Epithelial cell of prostate (primary cell): ENCODE measurements around the gene SHC4.

Source experiments
- DNase-seq: peaks from one replicate; pipeline ENCODE4 v3.0.0-alpha.2; 2011; ENCODE audit warnings: low read depth, low spot score
- H3K27ac ChIP-seq: fragments of 450-650 bp; 2 replicates; pipeline ENCODE4 v1.5.1; 2017; ENCODE audit warnings: mild to moderate bottlenecking

Gene SHC4

GRCh38 chr15:48963524-48964113 is at the start of gene SHC4:
Gene SHC4, minus strand, starts transcription at chr15:48963919. Its CDS starts 904 bp downstream, at chr15:48963015.
- peak; percentile 40 for DNase-seq
- peak within 1 kb of the TSS; percentile 42 for H3K27ac ChIP-seq

- DNase-seq: no peak
- no peak overlapping the region for H3K27ac ChIP-seq
Measured at GRCh38 chr15:48999314-48999713, 35.6 kb upstream of the SHC4 start.

- no peak for DNase-seq
- H3K27ac ChIP-seq: no peak overlapping the region
Measured at GRCh38 chr15:48996276-48996675, 32.6 kb upstream of the SHC4 start.

- no peak overlapping the region for H3K27ac ChIP-seq
- DNase-seq: no peak
Measured at GRCh38 chr15:48993380-48993779, 29.7 kb upstream of the SHC4 start.

GRCh38 chr15:48992545-48992944 is 28.8 kb upstream of the SHC4 start:
- no peak for DNase-seq
- no peak overlapping the region for H3K27ac ChIP-seq

GRCh38 chr15:48992096-48992495 is 28.4 kb upstream of the SHC4 start:
- DNase-seq: no peak
- H3K27ac ChIP-seq: no peak overlapping the region

- no peak for DNase-seq
- no peak overlapping the region for H3K27ac ChIP-seq
Measured at GRCh38 chr15:48989170-48989569, 25.5 kb upstream of the SHC4 start.

GRCh38 chr15:48987142-48987541 is 23.4 kb upstream of the SHC4 start:
- DNase-seq: no peak
- H3K27ac ChIP-seq: no peak overlapping the region

- DNase-seq: no peak
- no peak overlapping the region for H3K27ac ChIP-seq
Measured at GRCh38 chr15:48986240-48986639, 22.5 kb upstream of the SHC4 start.

GRCh38 chr15:48985516-48985915 is 21.8 kb upstream of the SHC4 start:
- no peak overlapping the region for H3K27ac ChIP-seq

GRCh38 chr15:48984811-48985352 is 21.2 kb upstream of the SHC4 start:
- H3K27ac ChIP-seq: no peak overlapping the region
- DNase-seq: no peak

More at GRCh38 chr15:48985516-48985915, 21.8 kb upstream of the SHC4 start:
- DNase-seq: no peak

- no peak overlapping the region for H3K27ac ChIP-seq
Measured at GRCh38 chr15:48984021-48984710, 20.4 kb upstream of the SHC4 start.

GRCh38 chr15:48983300-48983699 is 19.6 kb upstream of the SHC4 start:
- no peak for DNase-seq
- no peak overlapping the region for H3K27ac ChIP-seq

More at GRCh38 chr15:48984021-48984710, 20.4 kb upstream of the SHC4 start:
- no peak for DNase-seq

- H3K27ac ChIP-seq: no peak overlapping the region
- no peak for DNase-seq
Measured at GRCh38 chr15:48981941-48982340, 18.2 kb upstream of the SHC4 start.

- no peak overlapping the region for H3K27ac ChIP-seq
- DNase-seq: no peak
Measured at GRCh38 chr15:48978638-48979037, 14.9 kb upstream of the SHC4 start.

GRCh38 chr15:48976444-48977088 is 12.8 kb upstream of the SHC4 start:
- DNase-seq: no peak

GRCh38 chr15:48975472-48976419 is 12.0 kb upstream of the SHC4 start:
- no peak overlapping the region for H3K27ac ChIP-seq
- peak; percentile 6 for DNase-seq

More at GRCh38 chr15:48976444-48977088, 12.8 kb upstream of the SHC4 start:
- no peak overlapping the region for H3K27ac ChIP-seq

GRCh38 chr15:48974882-48975281 is 11.2 kb upstream of the SHC4 start:
- DNase-seq: no peak
- no peak overlapping the region for H3K27ac ChIP-seq

GRCh38 chr15:48972750-48973503 is 9.2 kb upstream of the SHC4 start:
- H3K27ac ChIP-seq: no peak overlapping the region
- no peak for DNase-seq
